Raji (cell line): ENCODE results near the gene DPP10.

ENCODE experiments used
- POLR2A ChIP-seq: IDR thresholded peaks from 2 replicates; pipeline ENCODE4 v1.6.1; 2011; ENCODE audit warnings: low read depth, low read length, control low read depth; ENCODE audit not compliant: insufficient read depth

The DPP10 gene

DNA sequence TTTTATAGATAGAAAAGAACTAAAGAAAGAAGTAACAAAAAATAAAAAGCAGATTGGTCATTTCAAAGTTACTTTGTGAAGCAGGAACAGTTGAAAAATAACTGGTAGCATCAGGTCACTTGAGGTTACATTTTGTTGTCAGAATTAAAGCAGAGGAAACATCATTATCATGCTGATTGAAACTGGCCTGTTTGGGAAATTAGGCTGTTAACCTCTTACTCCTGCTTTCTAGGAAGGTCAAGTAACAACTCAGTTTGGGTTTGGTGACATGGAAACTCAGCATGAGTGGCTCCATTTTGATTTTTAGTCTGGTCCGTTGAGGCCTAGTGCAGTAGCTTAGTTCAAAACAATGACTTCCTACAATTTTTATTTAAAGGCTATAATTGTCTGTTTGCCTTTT, 1383.5 kb downstream of the DPP10 start:
- TF ChIP-seq POLR2A = no peak

GRCh38 chr2:115833196-115833595, 1390.8 kb downstream of the DPP10 start:
- TF ChIP-seq POLR2A = no peak

GRCh38 chr2:115838539-115838938, 1396.1 kb downstream of the DPP10 start:
- no peak for TF ChIP-seq POLR2A

DNA sequence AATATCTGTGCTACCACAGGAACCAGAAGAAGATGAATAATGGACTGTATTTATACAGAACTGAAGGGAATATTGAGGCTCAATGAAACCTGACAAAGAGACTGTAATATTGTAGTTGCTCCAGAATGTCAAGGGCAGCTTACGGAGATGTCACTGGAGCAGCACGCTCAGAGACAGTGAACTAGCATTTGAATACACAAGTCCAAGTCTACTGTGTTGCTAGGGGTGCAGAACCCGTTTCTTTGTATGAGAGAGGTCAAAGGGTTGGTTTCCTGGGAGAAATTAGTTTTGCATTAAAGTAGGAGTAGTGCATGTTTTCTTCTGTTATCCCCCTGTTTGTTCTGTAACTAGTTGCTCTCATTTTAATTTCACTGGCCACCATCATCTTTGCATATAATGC, 1399.9 kb downstream of the DPP10 start:
- TF ChIP-seq POLR2A = no peak

DNA sequence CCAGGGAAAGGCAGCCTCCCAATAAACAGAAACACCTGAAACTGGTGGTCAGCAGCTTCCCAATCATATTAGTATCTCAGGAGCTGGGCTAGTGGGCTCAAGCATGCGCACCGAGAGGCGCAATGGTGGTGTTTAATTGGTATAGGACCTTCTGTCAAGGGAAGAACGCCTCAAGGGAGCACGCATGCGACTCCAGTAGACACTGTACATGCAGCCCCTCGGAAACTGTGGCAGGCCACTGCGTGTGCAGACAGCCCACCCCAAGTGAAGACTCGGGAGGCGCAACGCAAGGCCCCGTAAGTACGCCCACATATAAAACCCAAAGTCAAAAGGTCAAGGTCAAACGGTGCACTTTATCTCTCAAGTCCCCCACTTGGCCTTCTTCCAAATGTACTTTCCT, 1405.8 kb downstream of the DPP10 start:
- no peak for TF ChIP-seq POLR2A

DNA sequence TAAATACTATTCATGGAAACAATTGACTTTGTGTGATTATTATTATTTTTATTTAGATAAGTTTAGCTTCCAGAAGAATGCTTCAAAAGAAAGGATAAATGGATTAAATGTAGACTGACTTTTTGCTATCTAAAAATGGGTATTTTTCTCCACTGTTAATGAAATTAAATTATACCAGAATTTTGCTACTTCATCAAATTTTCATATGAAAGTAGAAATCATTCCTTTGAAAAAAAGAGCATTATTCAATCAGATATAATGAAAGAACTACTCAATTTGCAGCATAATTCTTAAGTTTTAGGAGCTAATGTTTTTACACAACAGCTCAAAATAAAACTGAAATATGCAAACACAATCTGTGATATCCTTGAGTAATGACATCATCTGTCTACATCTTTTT, 1424.6 kb downstream of the DPP10 start:
- no peak for TF ChIP-seq POLR2A

DNA sequence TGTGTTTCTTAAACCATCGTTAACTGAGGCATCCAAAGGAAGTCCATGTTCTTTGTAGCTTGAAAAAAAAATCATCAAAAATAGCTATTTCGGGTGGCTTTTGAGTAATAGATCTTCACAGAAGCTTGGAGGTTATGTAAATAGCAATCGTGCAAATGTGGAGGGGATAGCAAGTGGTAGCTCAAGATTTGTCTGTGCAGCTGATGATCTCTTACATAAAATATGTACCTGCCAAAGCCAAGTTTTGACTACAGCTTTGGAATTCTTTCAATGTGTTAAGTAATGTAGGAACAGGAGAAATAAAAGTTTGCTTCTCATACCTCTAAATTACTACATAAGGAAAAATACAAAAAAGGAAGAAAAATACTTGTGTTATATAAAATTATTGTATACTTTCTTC, 1432.0 kb downstream of the DPP10 start:
- no peak for TF ChIP-seq POLR2A

GRCh38 chr2:115880558-115880957, 1438.1 kb downstream of the DPP10 start:
- no peak for TF ChIP-seq POLR2A

DNA sequence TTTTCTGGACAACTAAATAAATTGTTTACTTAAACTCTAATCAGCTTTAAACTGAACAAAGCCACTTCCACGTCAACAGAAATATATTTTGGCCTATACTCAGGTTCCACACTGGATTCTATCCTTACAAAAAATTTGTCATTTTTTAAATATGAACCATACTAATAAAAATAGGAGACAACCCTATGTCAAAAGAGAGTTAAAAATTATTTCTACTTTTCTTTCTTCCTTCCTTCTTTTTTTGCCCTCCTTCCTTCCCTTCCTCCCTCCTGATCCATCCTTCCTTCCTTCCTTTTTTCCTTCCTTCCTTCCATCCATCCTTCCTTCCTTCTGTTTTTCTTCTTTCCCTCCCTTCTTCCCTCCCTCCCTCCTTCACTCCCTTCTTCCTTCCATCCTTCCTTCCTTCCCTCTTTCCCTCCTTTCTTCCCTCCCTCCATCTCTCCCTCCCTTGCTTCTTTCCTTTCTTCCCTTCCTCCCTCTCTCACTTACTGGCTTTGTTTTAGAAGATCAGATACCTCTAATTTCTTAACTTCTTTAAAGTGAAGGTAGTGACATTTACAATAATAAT, 1444.9 kb downstream of the DPP10 start:
- no peak for TF ChIP-seq POLR2A
